Fibroblast of lung (primary cell): ENCODE results near the gene KRT39.

ENCODE experiments used
- EZH2 ChIP-seq: IDR thresholded peaks from 2 replicates; pipeline ENCODE4 v1.5.1; 2012; ENCODE audit warnings: low read length, control low read depth, mild to moderate bottlenecking; ENCODE audit errors: missing control alignments
- TF ChIP-seq, protein P1 (sequence below), 2 donors: IDR thresholded peaks in 1 of 2; conservative IDR thresholded peaks in 1 of 2; 1 replicate in 1 of 2; 2 replicates in 1 of 2; pipeline ENCODE4 v1.5.1; 2011 to 2012; ENCODE audit warnings: low read length in 2 of 2, control low read depth in 1 of 2, inconsistent platforms in 1 of 2, low read depth in 1 of 2, mild to moderate bottlenecking in 1 of 2

DNA sequence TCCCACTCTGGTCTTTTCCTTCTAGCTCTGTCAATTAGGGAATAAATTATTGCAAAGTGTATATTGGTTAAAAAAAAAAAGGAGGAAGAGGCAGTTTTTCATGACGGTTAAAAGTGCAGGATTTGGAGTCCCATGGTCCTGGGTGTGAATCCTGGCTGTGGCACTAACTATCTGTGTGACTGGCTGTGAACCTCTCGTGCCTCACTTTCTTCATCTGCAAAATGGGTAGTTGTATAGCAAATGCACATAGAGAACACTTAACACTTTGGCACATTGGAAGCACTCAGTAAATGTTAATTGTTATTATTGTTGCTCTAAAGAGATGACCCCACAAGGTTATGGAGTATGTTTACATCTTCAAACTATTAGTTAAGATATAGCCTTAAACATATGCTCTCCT is 18.8 kb downstream of the KRT39 start:
- TF ChIP-seq EZH2 = no peak
- TF ChIP-seq, protein P1, sequence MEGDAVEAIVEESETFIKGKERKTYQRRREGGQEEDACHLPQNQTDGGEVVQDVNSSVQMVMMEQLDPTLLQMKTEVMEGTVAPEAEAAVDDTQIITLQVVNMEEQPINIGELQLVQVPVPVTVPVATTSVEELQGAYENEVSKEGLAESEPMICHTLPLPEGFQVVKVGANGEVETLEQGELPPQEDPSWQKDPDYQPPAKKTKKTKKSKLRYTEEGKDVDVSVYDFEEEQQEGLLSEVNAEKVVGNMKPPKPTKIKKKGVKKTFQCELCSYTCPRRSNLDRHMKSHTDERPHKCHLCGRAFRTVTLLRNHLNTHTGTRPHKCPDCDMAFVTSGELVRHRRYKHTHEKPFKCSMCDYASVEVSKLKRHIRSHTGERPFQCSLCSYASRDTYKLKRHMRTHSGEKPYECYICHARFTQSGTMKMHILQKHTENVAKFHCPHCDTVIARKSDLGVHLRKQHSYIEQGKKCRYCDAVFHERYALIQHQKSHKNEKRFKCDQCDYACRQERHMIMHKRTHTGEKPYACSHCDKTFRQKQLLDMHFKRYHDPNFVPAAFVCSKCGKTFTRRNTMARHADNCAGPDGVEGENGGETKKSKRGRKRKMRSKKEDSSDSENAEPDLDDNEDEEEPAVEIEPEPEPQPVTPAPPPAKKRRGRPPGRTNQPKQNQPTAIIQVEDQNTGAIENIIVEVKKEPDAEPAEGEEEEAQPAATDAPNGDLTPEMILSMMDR (conservative IDR thresholded peaks at IDR 0.05 in 1 of 2, IDR thresholded peaks at IDR 0.05 in 1 of 2; ENCODE audit: low read depth in 1 of 2, low read length in 2 of 2) = no peak
